D721Med (cell line): ENCODE results near the gene HDDC3.
A peak's percentile ranks its signal among the peaks of the same experiment; 100 is the strongest.

Experiments
- DNase-seq: peaks from one replicate; pipeline ENCODE4 v3.0.0; 2011; ENCODE audit warnings: low spot score; ENCODE audit not compliant: insufficient read length
- FAIRE-seq: peaks from 2 replicates; lab custom pipeline; 2011; peaks lifted over from hg19 to GRCh38; lab: Jason Lieb, UNC
- TF ChIP-seq, protein P1 (sequence below): IDR thresholded peaks from 2 replicates; pipeline ENCODE4 v1.5.1; 2012; ENCODE audit warnings: mild to moderate bottlenecking, control low read depth; ENCODE audit not compliant: insufficient read depth; ENCODE audit errors: missing control alignments

Gene HDDC3, protein sequence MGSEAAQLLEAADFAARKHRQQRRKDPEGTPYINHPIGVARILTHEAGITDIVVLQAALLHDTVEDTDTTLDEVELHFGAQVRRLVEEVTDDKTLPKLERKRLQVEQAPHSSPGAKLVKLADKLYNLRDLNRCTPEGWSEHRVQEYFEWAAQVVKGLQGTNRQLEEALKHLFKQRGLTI

DNA sequence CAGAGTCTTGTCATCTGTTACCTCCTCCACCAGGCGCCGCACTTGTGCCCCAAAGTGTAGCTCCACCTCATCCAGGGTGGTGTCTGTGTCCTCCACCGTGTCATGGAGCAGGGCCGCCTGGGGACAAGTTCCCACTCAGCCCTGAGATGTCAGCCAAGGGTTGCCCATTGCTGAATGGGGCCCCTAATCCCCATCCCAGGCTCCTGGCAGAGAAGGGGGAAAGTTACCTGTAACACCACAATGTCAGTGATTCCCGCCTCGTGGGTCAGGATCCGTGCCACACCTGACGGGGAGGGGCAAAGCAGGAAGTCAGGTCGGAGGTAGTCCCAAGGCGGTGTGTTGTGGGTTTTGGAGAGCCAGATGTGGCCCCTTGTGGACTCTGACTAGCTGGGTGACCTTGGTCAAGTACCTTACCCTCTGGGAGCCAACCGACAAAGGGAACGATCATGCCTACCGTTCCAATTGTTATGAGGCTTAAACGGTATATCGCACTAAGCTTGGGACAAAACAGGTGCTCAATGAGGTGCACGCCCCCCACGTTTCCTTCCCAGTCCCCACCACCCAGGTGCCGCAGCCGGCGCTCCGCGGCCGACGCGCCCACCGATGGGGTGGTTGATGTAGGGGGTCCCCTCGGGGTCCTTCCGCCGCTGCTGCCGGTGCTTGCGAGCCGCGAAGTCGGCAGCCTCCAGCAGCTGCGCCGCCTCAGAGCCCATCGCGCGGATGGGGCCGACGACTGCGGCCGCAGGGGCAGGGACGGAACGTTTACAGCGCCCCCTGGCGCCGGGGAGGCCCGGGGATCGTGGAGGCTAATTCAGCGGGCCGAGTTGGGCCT lies at the start of gene HDDC3:
Gene HDDC3, minus strand, starts transcription at position 722 of the 832 bp plus-strand sequence. Its CDS starts 9 bp downstream, at position 713.
- TF ChIP-seq, protein P1, sequence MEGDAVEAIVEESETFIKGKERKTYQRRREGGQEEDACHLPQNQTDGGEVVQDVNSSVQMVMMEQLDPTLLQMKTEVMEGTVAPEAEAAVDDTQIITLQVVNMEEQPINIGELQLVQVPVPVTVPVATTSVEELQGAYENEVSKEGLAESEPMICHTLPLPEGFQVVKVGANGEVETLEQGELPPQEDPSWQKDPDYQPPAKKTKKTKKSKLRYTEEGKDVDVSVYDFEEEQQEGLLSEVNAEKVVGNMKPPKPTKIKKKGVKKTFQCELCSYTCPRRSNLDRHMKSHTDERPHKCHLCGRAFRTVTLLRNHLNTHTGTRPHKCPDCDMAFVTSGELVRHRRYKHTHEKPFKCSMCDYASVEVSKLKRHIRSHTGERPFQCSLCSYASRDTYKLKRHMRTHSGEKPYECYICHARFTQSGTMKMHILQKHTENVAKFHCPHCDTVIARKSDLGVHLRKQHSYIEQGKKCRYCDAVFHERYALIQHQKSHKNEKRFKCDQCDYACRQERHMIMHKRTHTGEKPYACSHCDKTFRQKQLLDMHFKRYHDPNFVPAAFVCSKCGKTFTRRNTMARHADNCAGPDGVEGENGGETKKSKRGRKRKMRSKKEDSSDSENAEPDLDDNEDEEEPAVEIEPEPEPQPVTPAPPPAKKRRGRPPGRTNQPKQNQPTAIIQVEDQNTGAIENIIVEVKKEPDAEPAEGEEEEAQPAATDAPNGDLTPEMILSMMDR = peak; percentile 67
- FAIRE-seq (no peak), DNase-seq (peak; percentile 94)

DNA sequence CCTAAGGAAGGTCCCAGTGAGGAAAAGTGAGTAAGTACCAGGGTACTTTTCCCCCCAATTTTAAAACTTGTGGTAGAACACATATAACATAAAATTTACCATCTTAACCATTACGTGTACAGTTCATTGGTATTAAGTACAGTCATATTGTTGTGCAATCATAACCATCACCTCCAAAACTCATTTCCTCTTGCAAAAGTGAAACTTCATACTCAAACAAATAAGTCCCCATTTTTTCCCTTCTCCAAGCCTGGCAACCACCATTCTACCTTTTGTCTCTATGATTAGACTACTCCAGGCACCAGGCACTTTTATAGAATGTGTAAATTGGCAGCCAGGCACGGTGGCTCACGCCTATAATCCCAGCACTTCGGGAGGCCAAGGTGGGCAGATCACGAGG lies 49.8 kb upstream of the HDDC3 start:
- FAIRE-seq (no peak), DNase-seq (no peak)
- TF ChIP-seq, protein P1 = no peak

DNA sequence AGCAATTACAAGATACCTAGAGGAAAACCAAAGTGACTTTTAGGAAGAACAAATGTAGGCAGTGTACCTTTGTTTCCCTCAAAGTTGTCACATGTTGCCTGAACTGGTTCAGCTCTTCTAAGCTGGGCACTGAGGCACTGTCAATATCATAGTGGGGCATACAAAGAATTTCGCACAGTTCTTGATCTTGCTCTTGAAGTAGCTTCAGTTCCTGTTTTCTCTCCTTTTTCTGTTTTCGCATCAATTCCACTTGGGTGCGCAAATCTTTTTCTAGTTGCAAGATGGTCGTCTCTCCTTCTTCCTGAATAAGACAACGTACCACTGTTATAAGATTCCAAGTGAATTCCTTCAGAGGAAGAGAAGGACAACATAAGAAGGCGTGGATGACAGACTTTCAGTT lies 49.3 kb upstream of the HDDC3 start:
- FAIRE-seq (no peak), DNase-seq (no peak)
- TF ChIP-seq, protein P1 = no peak

DNA sequence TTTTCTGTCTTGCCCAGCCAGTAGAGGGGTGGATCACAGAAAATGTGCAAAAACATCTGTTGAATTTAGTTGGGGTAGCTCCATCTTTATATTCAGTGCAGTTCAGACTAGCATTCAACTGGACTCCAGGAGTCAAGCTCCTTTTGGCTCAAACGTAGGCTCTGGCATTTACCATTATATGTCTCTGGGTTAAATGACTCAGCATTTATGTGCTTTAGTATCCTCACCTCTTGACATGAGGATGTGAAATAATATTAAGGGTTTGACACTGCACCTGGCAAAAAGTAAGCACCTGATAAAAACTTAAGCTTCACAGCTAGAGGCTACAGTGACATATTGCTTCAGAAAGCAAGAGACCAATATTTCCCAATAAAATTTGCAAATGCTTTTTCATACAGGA lies 47.2 kb upstream of the HDDC3 start:
- FAIRE-seq (no peak), DNase-seq (no peak)
- TF ChIP-seq, protein P1 = no peak

- TF ChIP-seq, protein P1 = no peak
- no peak for FAIRE-seq
Observed at GRCh38 chr15:90974216-90974615, 41.9 kb upstream of the HDDC3 start.

GRCh38 chr15:90972133-90972532 lies 39.8 kb upstream of the HDDC3 start:
- no peak for DNase-seq
- TF ChIP-seq, protein P1 = no peak
- FAIRE-seq = no peak

More at GRCh38 chr15:90974216-90974615, 41.9 kb upstream of the HDDC3 start:
- no peak for DNase-seq

- DNase-seq (no peak), FAIRE-seq (no peak)
- TF ChIP-seq, protein P1 = no peak
Observed at GRCh38 chr15:90970274-90970673, 37.9 kb upstream of the HDDC3 start.
